HG02840 (cell line): ENCODE data around the gene ATRNL1.
A peak's percentile ranks its signal among the peaks of the same experiment; 100 is the strongest.
"Not testable (repeated sequence)": the region's sequence is repeated elsewhere in the genome, so short reads cannot be mapped to it uniquely, and the experiment has no call there.

ENCODE experiments used
- ATAC-seq: cut with Tn5 transposase; IDR thresholded peaks from one replicate; pipeline ENCODE4 v1.9.1; 2021; ENCODE audit warnings: mild to moderate bottlenecking, moderate library complexity, moderate number of reproducible peaks; ENCODE audit not compliant: unreplicated experiment, low FRiP score

The ATRNL1 gene

DNA sequence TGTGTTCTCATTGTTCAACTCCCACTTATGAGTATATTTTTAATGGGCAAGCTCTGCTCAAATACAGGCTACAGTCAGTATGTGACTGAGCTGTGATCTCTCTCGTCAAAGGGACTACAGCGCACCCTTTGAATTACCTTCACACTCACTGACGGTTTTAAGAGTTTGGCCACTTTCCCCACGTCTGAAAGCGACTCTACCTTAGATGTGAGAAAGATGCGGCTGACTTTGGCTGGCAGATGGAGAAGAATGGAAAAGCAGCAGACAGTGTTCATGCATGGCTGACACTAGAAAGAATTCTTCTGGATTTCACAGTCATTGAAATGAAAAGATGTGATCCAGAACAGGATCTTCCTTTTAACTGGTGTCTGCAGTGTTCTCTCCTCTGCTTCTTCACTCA, 2.0 kb upstream of the ATRNL1 start:
- no peak for ATAC-seq

DNA sequence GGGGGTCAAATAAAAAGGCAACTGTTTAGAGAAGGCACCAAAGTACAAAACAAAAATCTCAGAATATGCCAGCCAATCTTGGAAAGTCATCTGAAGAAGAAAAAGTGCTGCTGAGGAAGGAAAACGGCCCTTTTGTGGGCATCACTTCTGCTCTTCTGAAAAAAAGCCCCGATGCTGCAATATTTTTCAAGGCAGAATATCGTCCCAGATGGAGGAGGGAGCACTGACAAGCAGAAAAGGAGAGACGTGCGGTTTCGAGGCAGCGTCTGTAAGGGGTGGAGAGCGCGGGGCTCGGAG, 959 bp upstream of the ATRNL1 start:
- ATAC-seq = no peak

DNA sequence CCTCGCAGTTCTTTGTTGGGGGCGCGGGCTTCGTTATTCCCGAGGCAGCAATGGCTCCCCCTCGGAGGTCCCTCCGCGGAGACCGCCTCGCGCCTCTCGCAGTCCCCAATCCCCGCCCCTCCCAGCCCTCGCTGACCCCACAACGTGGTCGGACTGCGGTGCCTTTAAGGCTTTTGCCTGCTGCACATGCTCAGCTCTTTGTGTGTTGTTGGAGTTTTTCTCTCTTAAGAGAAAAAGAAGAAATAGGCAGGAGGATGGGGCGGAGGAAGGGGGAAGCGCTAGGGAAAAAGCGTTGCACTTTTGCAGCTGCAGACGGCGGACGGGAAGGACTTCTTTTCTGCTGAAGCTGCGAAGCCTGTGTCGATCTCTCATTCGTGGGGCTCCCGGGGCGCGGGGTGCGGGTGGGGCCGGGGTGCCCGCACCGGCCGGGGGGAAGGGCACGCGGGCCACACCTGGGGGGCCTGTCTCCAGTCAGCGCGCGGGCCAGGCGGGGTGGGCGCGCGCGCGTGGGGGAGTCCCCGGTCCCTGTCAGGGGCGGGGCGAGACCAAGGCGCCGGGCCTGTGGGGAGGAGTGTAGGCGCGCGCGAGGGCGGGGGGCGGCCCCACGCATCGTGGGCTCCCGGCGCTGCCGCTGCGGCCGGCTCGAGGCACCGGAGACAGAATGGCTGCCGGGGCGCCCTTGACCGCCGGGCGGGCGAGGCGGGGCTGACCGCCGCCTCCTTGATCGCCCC, 445 bp upstream of the ATRNL1 start:
- peak; percentile 63 for ATAC-seq

DNA sequence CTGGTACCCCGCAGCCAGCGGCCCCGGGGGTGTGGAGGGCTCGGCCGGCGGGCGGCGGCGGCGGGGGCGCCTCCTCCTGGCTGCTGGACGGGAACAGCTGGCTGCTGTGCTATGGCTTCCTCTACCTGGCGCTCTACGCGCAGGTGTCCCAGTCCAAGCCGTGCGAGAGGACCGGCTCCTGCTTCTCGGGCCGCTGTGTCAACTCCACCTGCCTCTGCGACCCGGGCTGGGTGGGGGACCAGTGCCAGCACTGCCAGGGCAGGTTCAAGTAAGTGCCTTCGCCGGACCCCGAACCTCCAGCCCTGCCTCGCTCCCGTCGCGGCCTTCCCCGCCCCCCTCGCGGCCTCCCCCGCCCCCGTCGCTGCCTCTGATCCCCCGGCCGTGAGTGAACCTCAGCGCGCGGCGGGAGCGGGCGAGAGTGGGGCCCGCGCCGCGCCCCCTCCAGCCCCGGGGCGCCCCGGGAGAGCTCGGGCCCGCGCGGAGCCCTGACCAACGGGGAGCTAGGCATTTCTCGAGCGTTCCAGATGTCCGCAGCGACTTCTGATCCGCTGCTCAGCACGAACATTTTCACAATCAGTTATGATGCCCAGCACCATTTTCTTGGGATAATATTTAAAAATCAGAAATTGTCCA, 727 bp downstream of the ATRNL1 start:
- peak; percentile 46 for ATAC-seq

DNA sequence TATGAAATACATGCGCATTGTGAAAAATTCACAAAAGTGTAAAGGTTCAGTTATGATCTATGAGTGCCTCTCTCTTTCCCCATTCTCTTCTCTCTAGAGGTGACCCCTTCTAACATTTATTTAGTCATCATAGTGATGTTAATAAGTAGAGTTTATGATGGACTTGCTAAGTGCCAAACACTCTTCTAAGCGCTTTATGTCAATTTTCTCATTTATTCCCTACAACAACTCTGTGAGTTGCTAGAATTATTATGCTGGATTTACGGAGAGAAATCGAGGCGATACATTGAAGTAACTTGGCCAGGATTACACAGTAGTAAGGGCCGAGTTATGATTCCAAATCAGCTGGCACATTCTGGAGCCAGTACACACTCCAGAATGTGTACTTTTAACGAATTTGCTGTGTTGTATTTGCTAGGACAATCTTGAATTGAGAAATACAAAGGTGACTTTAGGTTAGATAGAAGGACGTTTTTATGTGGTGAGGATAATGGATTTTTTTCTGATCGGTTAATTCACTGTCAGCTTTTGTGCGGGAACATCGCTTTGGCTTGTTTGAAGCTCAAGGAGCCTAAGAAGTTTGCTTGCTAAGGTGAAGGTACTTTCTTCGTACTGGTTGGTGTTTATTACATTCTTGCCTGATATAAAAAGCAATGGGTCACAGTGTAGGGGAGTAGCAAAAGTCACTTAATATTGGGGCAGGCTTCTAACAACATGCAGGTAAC, 1.4 kb downstream of the ATRNL1 start:
- no peak for ATAC-seq

DNA sequence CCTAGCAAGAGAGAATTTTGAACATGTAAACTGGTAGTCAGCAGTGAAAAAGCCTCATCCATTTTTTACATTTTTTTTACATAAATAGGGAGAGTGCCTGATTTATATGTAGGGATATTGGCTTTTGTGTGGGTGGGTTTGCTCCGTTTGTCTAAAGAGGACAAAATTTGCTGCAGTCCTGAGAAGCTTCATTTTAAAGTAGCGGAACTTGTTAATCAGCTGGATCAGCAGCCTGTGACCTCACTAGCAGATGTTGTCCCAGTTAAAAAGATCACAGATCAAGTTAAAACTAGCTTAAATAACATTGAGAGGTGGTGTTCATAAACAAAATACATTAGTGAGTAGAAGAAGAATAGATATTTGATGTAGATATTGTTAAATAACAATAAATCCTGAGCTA, 2.6 kb downstream of the ATRNL1 start:
- ATAC-seq = no peak

DNA sequence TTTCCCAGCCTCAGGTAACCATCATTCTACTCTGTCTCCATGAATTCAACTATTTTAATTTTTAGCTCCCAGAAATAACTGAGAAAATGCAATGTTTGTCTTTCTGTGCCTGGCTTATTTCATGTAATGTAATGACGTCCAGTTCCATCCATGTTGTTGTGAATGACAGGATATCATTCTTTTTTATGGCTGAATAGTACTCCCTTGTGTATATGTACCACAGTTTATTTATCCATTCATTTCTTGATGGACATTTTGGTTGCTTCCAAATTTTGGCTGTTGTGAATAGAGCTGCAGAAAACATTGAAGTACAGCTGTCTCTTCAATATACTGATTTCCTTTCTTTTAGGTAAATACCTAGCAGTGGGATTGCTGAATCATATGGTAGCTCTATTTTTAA, 10.5 kb downstream of the ATRNL1 start:
- ATAC-seq = no peak

DNA sequence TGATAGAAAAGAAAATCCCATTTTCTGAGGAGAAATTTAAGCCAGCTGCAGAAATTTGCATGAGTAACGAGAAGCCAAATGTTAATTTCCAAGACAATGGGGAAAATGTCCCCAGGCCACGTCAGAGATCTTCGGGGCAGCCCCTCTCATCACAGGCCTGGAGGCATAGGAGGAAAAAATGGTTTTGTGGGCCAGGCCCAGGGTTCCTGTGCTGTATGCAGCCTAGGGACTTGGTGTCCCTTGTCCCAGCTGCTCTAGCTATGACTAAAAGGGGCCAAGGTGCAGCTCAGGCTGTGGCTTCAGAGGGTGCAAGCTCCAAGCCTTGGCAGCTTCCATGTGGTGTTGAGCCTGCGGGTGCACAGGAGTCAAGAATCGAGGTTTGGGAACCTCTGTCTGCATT, 12.2 kb downstream of the ATRNL1 start:
- not testable (repeated sequence) for ATAC-seq

DNA sequence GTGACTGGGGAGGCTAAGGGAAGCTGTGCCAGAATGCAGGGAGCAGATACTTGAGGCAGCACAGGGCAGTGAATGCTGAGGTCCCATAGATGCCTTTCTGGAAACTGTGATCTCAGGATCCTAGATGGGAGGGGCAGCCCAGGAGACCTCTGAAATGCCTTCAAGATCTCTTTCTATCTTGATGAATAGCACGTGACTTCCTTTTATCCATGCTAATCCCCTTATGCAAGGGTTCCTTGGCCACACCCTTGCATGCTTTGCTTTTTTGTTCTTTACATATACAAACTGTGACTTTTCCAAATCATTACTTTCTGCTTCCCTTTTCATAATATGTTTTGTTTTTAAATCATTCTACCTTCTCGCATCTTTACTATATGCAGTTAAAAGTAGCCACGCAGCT, 14.7 kb downstream of the ATRNL1 start:
- no peak for ATAC-seq

DNA sequence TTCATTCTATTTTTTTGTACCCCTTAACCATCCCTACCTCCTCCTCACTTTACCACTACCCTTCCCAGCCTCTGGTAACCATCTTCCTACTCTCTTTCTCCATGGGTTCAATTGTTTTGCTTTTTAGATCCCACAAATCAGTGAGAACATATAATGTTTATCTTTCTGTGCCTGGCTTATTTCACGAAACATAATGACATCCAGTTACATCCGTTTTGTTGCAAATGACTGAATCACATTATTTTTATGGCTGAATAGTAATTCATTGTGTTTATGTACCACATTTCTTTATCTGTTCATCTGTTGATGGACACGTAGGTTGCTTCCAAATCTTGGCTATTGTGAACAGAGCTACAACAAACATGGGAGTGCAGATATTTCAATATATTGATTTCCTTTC, 24.1 kb downstream of the ATRNL1 start:
- ATAC-seq = no peak

DNA sequence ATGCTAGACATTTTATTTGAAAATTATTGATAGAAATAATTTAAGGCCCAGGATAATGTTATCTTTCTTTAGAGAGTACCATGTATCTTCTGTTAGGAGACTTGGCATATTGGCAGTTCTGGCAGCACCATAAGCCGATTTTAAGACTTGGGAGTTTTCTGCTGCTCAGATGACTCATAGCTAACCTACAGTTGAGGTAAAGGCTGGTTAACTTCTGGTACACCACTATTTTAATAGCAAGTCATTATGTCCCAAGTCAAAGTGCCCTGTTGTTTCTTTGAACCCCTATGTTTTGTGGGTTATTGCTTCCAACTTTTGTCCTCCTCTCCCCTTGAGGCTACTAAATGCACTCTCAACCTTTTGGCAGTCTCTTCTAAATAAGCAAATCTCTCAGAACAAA, 25.2 kb downstream of the ATRNL1 start:
- ATAC-seq = no peak

DNA sequence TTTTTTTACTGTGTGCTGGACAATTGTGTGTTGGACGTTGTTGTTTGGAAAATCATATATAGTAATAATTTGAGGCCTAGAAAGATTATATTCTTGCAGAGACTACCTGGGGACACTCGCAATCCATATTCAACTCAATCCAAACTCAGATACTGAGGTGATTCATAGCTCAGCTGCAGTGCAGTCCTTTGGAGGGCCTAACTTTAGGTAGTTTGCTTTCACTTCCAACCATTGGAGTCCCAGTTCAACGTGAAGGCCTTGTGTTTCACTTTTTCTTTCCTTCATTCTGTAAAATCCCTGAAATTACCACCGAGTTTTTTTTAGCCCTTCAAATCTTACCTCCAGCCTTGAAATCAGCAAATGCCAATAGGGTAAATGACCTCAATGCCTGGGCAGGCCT, 32.3 kb downstream of the ATRNL1 start:
- ATAC-seq = no peak

DNA sequence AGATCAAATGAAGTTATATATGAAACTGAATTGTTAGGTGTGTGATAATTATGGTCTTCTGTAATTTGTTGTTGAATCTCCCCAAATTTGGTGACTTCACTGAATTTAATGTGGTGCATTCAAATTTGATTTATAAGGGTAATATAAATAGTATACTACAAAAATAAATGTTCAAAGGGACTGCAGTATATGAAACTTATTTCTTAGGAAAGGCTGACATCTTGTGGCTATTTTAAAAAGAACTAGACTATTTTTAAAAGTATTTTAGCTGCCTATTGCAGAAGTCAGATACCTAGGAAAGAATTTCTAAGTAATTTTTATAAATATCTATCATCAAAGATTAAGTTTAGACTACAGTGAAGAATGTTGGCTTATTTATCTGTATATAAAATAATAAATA, 36.6 kb downstream of the ATRNL1 start:
- ATAC-seq = no peak

DNA sequence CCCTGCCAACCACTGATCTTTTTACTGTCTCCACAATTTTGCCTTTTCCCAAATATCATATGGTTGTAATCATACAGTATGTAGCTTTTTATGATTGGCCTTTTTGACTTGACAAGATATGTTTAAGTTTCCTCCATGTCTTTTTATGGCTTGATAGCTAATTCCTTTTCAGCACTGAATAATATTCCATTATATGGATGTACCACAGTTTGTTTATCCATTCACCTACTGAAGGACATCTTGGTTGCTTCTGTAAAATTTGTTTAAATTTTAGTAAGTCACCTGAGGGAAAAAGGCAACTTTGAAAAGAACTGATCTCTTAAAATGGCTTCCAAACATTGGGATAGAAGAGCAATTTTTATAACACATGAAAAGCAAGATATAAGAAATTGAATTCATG, 43.5 kb downstream of the ATRNL1 start:
- no peak for ATAC-seq

DNA sequence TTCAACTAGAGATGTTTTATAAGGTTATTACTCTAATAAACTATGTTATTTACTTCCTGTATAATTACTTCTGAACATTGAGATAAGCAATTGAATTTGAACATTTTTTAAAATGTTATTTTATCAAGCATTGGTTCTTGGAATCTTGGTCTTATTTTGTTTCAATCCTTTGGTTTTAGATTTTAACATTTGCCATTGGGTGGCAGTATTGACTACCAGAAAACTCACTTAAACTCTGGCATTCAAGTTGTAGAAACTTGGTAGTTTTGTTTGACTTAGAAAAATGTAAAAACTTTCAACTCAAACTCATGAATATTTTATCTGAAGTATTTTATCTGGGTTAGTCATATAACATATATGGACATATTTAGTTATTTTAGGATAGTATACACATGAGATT, 48.1 kb downstream of the ATRNL1 start:
- no peak for ATAC-seq

DNA sequence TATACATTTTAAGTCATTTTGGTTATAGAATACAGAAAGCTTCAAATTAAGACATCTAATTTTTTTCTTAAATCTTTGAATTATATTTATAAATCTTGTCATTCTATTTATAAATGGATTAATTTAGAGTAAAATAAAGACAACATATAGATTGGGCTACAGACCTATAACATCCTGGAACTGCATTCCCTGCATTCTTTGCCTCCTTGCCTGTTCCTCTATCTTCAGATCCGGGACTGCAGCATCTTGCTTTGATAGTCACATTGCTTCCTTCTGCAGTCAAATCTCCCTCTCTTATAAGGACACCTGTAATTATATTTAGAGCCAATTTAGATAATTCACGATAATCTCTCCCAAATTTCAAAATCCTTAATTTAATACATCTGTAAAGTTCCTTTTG, 64.2 kb downstream of the ATRNL1 start:
- no peak for ATAC-seq

DNA sequence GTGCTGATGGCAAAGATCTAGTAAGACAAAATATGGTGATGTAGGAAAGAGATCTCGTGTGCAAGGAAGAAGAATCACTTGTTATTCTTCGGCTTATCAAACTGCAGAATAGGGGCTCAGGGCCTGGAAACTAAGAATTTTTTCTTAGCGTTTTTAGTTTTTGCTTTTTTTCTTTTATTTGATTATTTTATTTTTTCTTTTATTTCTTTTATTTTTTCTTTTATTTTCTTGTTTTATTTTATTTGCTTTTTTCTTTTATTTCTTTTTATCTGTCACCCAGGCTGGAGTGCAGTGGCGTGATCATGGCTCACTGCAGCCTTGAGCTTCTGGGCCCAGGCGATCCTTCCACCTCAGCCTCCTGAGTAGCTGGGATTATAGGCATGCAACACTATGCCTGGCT, 70.0 kb downstream of the ATRNL1 start:
- ATAC-seq = no peak

DNA sequence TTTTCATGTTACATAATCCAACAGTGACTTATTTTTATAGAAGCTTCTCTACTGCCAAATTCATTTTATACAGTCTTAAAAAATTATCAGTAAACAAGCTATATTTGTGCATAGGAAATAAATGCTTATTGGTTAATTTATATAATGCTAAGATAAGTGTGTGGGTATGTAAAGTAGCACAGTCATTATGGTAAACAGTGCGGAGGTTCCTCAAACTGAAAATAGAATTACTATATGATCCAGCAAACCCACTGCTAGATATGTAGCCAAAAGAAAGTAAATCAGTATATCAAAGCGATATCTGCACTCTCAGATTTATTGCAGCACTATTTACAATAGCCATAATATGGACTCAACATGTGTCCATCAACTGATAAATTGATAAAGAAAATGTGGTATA, 71.1 kb downstream of the ATRNL1 start:
- ATAC-seq = no peak

DNA sequence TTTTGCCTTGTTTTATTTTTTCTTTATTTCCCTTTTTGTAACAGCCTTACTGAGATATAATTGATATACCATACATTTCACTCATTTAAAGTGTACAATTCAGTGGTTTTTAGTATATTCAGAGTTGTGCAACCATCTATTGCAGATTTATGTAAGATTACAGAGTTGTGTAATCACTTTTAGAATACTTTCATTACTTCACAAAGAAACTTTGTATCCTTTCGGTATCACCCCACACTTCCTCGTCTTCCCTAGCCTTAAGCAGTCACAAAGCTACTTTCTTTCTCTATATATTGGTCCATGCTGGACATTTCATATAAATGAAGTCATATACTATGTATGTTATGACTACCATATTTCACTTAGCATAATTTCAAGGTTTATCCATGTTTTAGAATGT, 74.6 kb downstream of the ATRNL1 start:
- no peak for ATAC-seq

DNA sequence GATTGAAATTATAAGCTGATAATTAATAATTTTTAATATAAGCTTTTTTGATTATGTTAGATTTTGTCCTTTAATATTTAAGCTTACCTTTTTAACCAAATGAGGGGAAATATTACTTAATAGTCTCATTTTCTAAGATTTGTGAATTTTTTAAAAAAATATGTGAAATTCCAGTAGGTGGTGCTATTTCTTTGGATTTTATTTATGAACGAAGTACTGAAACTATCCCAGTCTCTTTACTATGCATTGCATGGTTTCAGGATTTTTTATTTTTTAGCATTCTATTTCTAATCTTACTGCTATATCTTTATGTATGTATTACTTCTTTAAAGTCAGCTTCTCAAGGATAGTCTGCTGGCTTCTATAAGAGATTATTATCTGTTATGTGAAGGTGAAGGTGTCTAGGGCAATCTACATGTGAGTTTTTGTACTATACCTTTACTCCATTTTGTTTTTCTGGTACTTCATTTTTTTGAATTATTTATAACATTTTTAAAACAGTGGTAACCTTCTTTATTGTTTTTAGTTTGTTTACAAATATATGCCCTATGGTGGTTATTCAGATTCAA, 78.3 kb downstream of the ATRNL1 start:
- no peak for ATAC-seq

DNA sequence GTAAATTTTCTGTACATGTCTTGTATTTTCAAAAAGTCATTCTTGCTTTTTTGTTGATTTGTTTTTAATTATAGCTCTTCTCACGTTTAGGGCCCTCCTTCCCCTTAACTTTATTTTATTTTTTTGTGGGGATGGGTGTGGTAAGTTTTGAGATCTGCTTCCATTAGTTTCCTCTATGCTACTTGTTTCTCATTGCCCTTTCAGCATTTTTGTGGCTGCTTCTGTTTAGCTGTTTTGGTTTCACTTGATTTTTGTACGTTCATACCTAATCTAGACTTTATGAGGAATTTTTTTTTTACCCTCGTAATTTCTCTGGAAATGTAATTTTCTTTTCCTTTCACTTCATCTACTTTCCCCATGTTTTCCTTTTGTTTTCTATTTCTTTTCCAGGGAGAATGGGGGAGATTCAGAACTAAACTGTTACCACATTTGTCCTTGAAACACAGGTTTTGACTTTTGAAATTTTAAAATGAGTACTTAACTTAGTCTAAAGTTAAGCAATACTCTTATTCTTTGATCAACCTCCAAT, 80.8 kb downstream of the ATRNL1 start:
- no peak for ATAC-seq
